GM19043 (cell line): ENCODE results near the gene PLCH2.
"Not testable (repeated sequence)": the region's sequence is repeated elsewhere in the genome, so short reads cannot be mapped to it uniquely, and the experiment has no call there.

Source experiments
- ATAC-seq: cut with Tn5 transposase; IDR thresholded peaks from one replicate; pipeline ENCODE4 v1.9.1; 2021; ENCODE audit warnings: low read depth; ENCODE audit not compliant: unreplicated experiment

The PLCH2 gene

GRCh38 chr1:2476061-2476999 is at the start of gene PLCH2:
PLCH2 (plus strand) TSS chr1:2476289; CDS start chr1:2476589, 300 bp downstream.
- no peak for ATAC-seq

- no peak for ATAC-seq
Measured at GRCh38 chr1:2426540-2426939, 49.5 kb upstream of the PLCH2 start.

GRCh38 chr1:2427051-2427450 is 49.0 kb upstream of the PLCH2 start:
- ATAC-seq: no peak

GRCh38 chr1:2427976-2428375 is 48.1 kb upstream of the PLCH2 start:
- ATAC-seq: no peak

- no peak for ATAC-seq
Measured at GRCh38 chr1:2428490-2428889, 47.6 kb upstream of the PLCH2 start.

- ATAC-seq: no peak
Measured at GRCh38 chr1:2429780-2430591, 46.1 kb upstream of the PLCH2 start.

GRCh38 chr1:2430592-2430973 is 45.5 kb upstream of the PLCH2 start:
- no peak for ATAC-seq

- ATAC-seq: no peak
Measured at GRCh38 chr1:2431103-2431502, 45.0 kb upstream of the PLCH2 start.

GRCh38 chr1:2431518-2431917 is 44.6 kb upstream of the PLCH2 start:
- ATAC-seq: no peak

GRCh38 chr1:2432441-2432844 is 43.6 kb upstream of the PLCH2 start:
- ATAC-seq: no peak

GRCh38 chr1:2433196-2433595 is 42.9 kb upstream of the PLCH2 start:
- ATAC-seq: no peak

GRCh38 chr1:2433936-2434655 is 42.0 kb upstream of the PLCH2 start:
- ATAC-seq: no peak

GRCh38 chr1:2435091-2435490 is 41.0 kb upstream of the PLCH2 start:
- no peak for ATAC-seq

- ATAC-seq: no peak
Measured at GRCh38 chr1:2435746-2436355, 40.2 kb upstream of the PLCH2 start.

GRCh38 chr1:2436876-2437275 is 39.2 kb upstream of the PLCH2 start:
- no peak for ATAC-seq

GRCh38 chr1:2437617-2438016 is 38.5 kb upstream of the PLCH2 start:
- ATAC-seq: no peak

- no peak for ATAC-seq
Measured at GRCh38 chr1:2438038-2438437, 38.1 kb upstream of the PLCH2 start.

- no peak for ATAC-seq
Measured at GRCh38 chr1:2438641-2439040, 37.4 kb upstream of the PLCH2 start.

GRCh38 chr1:2439369-2439768 is 36.7 kb upstream of the PLCH2 start:
- no peak for ATAC-seq

- ATAC-seq: not testable (repeated sequence)
Measured at GRCh38 chr1:2440346-2440745, 35.7 kb upstream of the PLCH2 start.
